ENCODE results near the gene PHYHIPL.

The PHYHIPL gene

DNA sequence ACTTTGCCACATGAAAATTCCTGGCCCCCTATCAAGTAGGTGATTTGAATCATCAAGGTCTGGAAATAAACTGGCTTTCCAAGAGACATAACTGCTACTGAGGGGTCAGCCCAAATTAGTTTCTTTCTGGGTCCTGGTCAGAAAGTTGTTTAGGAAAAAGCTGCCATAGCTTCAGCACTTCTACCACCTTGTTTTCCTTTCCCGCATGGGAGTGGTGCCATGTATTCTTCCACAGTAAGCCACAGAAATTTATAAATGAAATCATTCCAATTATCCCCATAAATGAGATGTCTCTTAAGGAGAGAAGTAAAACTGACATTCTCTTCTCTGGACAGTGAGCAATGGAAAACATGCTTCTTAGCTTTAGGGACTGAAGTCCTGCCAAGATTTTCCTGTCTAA is 80.8 kb downstream of the PHYHIPL start:
- DNase-seq (ENCODE audit: low read depth): no peak

- DNase-seq (ENCODE audit: low read depth): no peak
These were observed 82.4 kb downstream of the PHYHIPL start for GRCh38 chr10:59258890-59259289.

DNA sequence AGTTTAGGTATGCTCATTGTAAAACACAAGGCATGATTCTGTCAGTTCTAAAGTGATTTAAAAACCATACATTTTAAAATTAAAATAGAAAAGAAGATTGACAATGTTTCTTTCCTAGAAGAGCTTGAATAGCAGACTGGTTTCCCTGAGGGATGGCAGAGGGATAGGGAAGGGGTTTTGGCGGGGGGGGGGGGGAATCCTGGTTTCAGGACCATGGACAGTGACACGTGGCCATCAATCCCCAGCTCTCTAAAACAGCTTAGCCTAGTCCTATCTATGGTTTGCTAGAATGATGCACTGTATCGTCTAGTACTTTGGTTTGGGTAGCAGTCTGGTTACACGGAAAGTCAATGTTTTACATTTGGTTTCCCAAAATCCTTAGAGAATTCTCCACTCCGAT is 88.7 kb downstream of the PHYHIPL start:
- DNase-seq (ENCODE audit: low read depth): no peak

DNA sequence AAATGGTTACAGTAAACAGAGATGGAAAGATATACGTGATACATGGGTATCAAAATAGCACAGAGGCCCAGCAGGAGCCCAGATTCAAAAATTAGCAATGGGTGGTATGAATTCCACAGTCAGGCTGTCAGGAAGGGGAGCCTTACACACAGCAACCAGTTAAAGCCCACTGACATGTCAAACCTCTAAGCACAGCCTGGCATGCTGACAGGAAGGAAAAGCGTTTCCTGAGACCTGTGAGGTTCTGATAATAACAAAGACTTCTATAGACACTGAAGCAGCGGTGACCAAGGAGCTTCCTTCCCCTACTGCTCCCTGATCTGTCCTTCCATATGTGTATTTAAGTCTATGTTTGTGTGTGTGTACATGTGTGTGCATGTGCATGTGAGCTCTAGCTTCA is 89.9 kb downstream of the PHYHIPL start:
- DNase-seq (ENCODE audit: low read depth): no peak

- DNase-seq (ENCODE audit: low read depth): no peak
These were observed 92.0 kb downstream of the PHYHIPL start for GRCh38 chr10:59268460-59268859.

GRCh38 chr10:59269651-59270050 is 93.2 kb downstream of the PHYHIPL start:
- no peak for DNase-seq (ENCODE audit: low read depth)

- no peak for DNase-seq (ENCODE audit: low read depth)
These were observed 94.0 kb downstream of the PHYHIPL start for GRCh38 chr10:59270492-59270891.

- no peak for DNase-seq (ENCODE audit: low read depth)
These were observed 94.7 kb downstream of the PHYHIPL start for GRCh38 chr10:59271160-59271559.

DNA sequence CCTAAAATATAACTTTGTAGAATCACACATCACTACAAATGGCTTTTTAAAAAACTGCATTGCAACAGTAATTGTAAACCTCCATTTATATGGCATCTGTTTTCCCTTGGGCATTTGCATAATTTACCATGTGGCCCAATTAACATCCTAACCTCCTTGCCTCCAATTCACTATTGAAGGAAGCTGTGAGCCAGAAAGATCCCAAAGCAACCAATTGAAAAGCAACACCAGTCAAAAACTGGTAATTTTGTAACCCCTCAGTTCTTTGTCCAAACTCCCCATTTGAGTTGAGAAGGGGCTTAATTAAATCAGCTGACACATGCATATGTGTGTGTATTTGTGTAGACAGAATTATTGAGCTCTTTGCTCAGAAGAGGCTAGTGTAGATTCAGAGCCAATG is 95.6 kb downstream of the PHYHIPL start:
- DNase-seq (ENCODE audit: low read depth): no peak

DNA sequence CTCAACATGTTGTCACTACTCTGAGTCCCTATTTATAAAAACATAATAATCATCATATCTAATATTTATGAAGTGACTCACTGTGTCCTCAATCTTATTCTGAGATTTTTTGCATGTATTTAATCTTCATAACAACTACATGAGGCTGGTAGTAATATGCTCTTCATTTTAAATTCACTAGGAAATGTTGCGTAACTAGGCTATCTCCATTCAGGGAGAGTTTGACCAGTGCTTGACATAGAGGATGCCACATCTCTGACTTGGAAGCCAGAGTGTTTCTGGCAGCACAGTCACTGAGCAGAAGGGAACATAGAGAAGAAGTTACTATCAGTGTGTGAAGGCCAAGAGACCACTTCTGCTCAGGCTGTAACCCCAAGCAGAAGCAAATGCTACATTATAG is 97.0 kb downstream of the PHYHIPL start:
- no peak for DNase-seq (ENCODE audit: low read depth)

- DNase-seq (ENCODE audit: low read depth): no peak
These were observed 99.7 kb downstream of the PHYHIPL start for GRCh38 chr10:59276133-59276532.

GRCh38 chr10:59276919-59277318 is 100.5 kb downstream of the PHYHIPL start:
- no peak for DNase-seq (ENCODE audit: low read depth)

DNA sequence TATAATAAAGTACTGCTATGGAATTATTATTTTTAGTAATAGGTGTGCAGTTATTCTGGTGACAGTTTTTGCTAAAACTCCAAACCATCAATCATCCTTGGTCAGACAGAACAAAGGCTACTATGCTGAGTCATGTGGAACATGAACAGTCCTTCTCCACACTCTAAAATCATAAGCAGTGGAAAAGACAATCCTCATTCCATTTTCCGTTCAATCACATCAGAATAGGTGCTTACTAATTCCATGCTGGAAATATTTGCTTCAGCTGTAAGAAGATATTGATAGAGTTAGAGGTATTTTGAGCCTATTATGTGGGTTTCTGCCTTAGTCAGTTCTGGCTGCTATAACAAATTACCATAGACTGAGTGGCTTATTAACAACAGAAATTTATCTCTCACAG is 103.0 kb downstream of the PHYHIPL start:
- DNase-seq (ENCODE audit: low read depth): no peak

DNA sequence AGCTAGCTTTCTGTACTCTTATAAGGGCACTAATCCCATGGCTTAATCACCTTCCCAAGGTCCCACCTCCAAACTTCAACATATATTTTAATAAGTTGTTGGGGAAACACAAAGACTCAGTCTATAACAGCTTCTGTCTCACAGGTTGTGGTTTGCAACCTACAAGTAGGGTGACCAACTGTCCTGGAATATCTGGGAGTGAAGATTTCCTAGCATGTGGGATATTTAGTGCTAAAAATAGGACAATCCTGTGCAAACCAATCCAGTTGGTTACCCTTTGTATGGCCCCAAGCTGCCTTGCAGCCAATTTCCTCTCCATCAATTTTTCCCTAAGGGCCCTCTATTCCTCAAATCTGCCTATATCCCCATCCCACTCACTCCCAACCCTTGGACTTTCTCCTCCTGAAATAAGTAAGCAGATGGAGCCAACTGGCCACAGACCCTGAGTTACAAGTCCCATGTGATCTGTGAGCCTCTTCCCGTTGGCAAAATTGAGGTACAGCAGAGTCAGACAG is 103.6 kb downstream of the PHYHIPL start:
- no peak for DNase-seq (ENCODE audit: low read depth)

GRCh38 chr10:59281861-59282260 is 105.4 kb downstream of the PHYHIPL start:
- no peak for DNase-seq (ENCODE audit: low read depth)

DNA sequence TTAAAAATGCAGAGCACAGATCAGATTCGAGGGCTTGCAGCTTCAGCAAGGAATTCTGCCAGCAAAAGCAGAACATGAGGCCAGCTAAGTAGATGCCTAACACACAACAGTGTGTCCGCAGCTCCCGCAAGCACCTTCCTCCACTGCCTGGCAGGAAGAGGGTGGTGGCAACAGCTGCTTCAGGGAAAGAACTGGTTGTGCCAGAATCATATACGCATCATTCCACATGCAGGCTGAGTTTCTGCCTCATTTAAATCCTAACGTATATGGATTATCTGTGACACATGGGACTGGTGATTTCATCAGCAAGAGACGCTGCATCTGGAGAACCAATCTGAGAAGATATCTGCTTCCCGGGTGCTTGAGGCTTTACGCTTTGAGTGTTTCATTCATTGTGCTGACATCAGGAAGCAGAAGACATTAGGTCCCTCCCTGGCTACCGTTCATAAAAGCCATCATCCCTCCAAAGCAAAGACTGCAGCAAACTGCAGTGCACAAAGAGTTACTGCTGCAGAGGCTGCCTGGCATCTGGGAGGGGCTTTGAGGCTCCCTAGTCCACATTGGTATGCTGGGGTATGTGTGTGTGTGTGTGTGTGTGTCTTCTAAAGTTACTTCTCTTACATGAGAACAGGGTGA is 107.1 kb downstream of the PHYHIPL start:
- DNase-seq (ENCODE audit: low read depth): no peak

DNA sequence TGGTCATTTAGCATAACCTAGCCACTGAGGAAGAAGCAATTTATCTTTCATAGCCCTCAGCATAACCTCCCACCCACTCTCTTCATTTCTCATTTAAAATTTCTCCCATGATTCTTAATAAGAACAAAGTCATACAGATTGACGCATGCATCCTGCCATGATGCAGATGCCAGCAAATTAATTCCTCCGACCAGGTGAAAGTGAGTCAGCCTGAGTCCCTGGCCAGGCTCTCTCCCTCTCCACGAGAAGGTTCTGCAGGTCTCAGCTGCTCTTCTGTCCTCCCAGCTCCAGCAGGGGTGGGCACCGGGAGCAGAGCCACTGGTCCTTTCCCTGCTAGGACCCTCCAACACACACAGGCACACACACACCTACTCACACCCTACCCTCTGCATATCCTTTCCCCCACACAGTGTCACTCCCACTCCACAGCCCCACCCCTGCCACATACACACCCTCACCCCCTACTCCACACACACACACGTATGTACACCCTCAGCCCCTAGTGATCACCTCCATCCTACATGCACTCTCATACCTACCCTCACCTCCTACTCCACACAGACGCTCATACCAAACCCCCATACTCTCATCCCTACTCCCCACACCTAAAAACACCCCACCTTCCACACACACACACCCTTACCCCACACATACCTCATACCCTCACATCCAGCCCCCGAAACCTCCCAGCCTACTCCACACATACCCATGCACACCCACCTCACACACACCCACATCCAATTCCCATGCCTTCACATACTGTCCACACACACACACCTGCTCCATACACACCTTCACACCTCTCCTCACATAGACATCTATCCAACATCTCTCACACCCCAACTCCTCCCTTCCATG is 107.9 kb downstream of the PHYHIPL start:
- no peak for DNase-seq (ENCODE audit: low read depth)

DNA sequence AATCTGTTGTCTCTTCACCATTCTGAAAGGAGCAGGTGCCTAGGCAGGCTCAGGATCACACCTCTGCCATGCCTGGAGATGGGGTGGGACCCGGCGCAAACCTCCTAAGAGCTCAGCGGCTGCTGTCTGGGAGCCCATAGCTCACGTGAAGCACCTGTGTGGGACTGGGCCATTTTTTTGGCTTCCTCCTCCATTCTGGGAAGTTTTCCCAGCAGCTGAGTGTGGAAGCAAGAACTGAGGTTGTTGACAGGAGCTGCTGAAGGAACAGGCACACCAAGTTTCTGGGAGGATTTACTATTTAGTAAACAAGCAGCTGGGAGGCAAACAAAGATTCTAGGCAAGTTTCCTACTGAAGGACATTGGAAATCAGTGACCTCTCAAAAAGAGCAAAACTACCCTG is 108.6 kb downstream of the PHYHIPL start:
- DNase-seq (ENCODE audit: low read depth): no peak

DNA sequence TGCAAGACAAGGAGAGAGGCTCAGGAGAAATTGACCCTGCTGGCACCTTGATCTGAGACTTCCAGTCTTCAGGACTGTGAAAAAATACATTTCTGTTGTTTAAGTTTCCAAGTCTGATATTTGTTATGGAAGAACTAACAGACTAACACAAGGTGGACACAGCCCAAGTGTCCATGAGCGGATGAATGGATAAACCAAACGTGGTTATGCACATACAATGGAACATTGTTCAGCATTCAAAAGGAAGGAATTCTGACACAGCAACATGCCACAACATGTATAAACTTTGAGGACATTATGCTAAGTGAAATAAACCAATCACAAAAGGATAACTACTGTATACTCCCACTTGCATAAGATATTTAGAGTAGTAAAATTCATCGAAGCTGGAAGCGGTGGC is 109.4 kb downstream of the PHYHIPL start:
- DNase-seq (ENCODE audit: low read depth): no peak

- DNase-seq (ENCODE audit: low read depth): no peak
These were observed 111.3 kb downstream of the PHYHIPL start for GRCh38 chr10:59287587-59288255.

GRCh38 chr10:59289853-59290252 is 113.4 kb downstream of the PHYHIPL start:
- no peak for DNase-seq (ENCODE audit: low read depth)

DNA sequence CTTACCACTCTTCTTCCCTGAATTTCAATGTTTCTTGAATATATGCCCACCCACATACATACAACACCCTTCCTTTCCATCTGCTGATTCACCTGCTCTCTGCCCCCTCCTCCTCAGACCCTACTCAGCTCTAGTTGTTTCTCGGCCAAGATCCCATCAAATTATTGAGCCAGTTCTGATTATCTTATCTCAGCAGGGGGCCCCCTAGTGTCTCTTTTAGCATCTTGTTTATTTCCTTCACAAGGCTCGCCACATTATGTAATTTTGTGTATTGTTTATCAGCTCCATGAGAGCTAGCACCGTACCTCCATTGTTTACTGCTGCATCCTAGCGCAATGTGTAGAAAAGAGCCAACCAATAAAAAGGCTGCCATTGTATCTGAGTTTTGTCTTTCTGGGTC is 114.0 kb downstream of the PHYHIPL start:
- no peak for DNase-seq (ENCODE audit: low read depth)

Measured in stimulated activated CD8-positive, alpha-beta memory T cell treated with anti-CD3 and anti-CD28 coated beads, Interleukin-12 subunit alpha, Interleukin-12 subunit beta, amount 100 ng/mL, for 1 hour (primary cell).